HG03066 (cell line): Measurements from ENCODE around the gene GATA6.

Experiments used
- ATAC-seq: cut with Tn5 transposase; IDR thresholded peaks from one replicate; pipeline ENCODE4 v1.9.1; 2021; ENCODE audit warnings: low read depth; ENCODE audit not compliant: unreplicated experiment

GATA6 gene

GRCh38 chr18:22166069-22166950 lies 3.1 kb upstream of the GATA6 start:
- ATAC-seq: no peak

GRCh38 chr18:22167091-22167470 lies 2.3 kb upstream of the GATA6 start:
- no peak for ATAC-seq

- no peak for ATAC-seq
Observed at GRCh38 chr18:22167471-22168241, 1.7 kb upstream of the GATA6 start.

GRCh38 chr18:22168360-22168921 lies 948 bp upstream of the GATA6 start:
- ATAC-seq: no peak

GRCh38 chr18:22169889-22170420 lies 566 bp downstream of the GATA6 start:
- no peak for ATAC-seq

GRCh38 chr18:22170421-22171257 lies 1.2 kb downstream of the GATA6 start:
- no peak for ATAC-seq

- no peak for ATAC-seq
Observed at GRCh38 chr18:22171258-22172119, 2.1 kb downstream of the GATA6 start.

GRCh38 chr18:22172120-22172582 lies 2.8 kb downstream of the GATA6 start:
- ATAC-seq: no peak

GRCh38 chr18:22172594-22173049 lies 3.2 kb downstream of the GATA6 start:
- ATAC-seq: no peak

- no peak for ATAC-seq
Observed at GRCh38 chr18:22173221-22173927, 4.0 kb downstream of the GATA6 start.

- no peak for ATAC-seq
Observed at GRCh38 chr18:22173928-22174301, 4.5 kb downstream of the GATA6 start.

- ATAC-seq: no peak
Observed at GRCh38 chr18:22174341-22175145, 5.2 kb downstream of the GATA6 start.

- ATAC-seq: no peak
Observed at GRCh38 chr18:22175346-22175745, 6.0 kb downstream of the GATA6 start.

- ATAC-seq: no peak
Observed at GRCh38 chr18:22176420-22177326, 7.3 kb downstream of the GATA6 start.

GRCh38 chr18:22177327-22177871 lies 8.0 kb downstream of the GATA6 start:
- ATAC-seq: no peak

GRCh38 chr18:22179174-22179573 lies 9.8 kb downstream of the GATA6 start:
- no peak for ATAC-seq
